GM20000 (cell line): ENCODE results near the gene SYT12.

Source experiments
- DNase-seq: peaks from one replicate; pipeline ENCODE4 v3.0.0; 2012; ENCODE audit warnings: low spot score
- CTCF ChIP-seq: IDR thresholded peaks from 2 replicates; pipeline ENCODE4 v1.5.1; 2012; ENCODE audit warnings: mild to moderate bottlenecking, control low read depth; ENCODE audit errors: extremely low read depth, missing control alignments

The SYT12 gene

GRCh38 chr11:67095214-67095507 is 72.2 kb downstream of the SYT12 start:
- no peak for TF ChIP-seq CTCF
- no peak for DNase-seq

GRCh38 chr11:67098799-67099429 is 76.0 kb downstream of the SYT12 start:
- no peak for DNase-seq
- no peak for TF ChIP-seq CTCF

GRCh38 chr11:67099831-67100324 is 76.9 kb downstream of the SYT12 start:
- no peak for TF ChIP-seq CTCF
- peak; percentile 62 for DNase-seq
